AG09319 (cell line): ENCODE measurements around the gene SERGEF.

Source experiments
- DNase-seq: peaks from one replicate; pipeline ENCODE4 v3.0.0-alpha.2; 2010; ENCODE audit warnings: low read depth; ENCODE audit errors: extremely low read depth
- CTCF ChIP-seq: IDR thresholded peaks from 2 replicates; pipeline ENCODE4 v1.5.1; 2011; ENCODE audit warnings: low read depth, mild to moderate bottlenecking, inconsistent platforms, low read length, moderate library complexity

Gene SERGEF

GRCh38 chr11:17780668-17781067, 232.2 kb downstream of the SERGEF start:
- no peak for TF ChIP-seq CTCF
- no peak for DNase-seq

DNA sequence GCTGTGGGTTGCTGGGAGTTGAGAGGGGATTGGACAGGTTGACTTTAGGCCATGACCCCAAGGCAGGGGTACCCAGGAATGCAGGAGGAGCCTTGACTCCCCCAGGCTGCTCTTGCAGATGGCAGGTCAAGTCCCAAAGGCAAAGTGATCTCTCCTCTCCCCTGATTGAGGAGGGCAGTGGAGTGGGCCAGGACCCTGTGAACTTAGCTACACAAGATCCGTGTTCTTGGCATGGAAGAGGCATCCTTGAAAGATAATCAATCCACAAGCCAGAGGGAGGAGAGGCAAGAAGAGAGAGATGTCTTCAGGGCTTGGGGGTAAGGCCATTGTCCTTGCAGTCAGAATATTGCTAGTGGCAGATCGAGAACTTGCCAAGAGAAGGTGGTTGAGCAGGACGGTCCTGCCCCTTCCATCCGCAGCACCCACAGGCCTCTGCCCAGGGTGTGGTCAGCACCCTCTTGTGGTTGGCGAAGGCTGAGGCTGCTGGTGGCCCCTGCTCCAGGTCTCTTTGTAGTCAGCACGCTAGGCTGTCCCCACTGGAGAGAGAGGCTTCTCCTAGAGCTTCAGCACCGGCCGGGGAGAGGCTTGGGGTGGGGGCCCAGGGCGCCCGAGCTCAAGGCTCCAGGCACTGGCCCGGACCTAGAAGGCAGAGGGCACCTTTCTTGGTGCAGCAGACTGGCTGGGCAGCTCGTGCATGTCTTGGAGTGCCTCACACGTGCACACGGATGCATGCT, 232.8 kb downstream of the SERGEF start:
- TF ChIP-seq CTCF: no peak
- DNase-seq: no peak

- TF ChIP-seq CTCF: no peak
- no peak for DNase-seq
These were observed 233.6 kb downstream of the SERGEF start for GRCh38 chr11:17778956-17779860.

GRCh38 chr11:17778352-17778751, 234.5 kb downstream of the SERGEF start:
- no peak for TF ChIP-seq CTCF
- no peak for DNase-seq

DNA sequence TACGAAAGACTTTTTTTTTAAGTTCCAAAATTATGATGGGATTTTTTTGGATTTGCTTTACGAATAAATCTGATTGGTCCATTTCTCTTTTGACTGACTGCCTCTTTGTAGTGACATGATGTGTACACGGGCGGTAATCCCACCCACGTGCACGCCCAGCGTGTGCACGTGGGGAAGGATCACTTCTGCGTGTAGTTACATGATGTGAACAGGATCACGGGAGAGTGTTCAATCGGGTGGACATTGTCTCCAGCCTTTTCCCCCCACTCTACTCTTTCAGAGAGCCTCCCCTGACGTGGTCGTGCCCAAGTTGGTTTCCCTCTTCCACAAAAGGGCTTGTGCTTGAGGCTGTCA, 235.1 kb downstream of the SERGEF start:
- TF ChIP-seq CTCF: no peak
- no peak for DNase-seq

- no peak for TF ChIP-seq CTCF
- no peak for DNase-seq
These were observed 235.6 kb downstream of the SERGEF start for GRCh38 chr11:17777086-17777737.
